Urothelium cell line (cell line): ENCODE measurements around the gene FAM234A.

ENCODE experiments used
- DNase-seq: peaks from one replicate; pipeline ENCODE4 v3.0.0; 2011; ENCODE audit warnings: low spot score, mixed read lengths
- FAIRE-seq: peaks from 2 replicates; lab custom pipeline; 2011; peaks lifted over from hg19 to GRCh38; lab: Jason Lieb, UNC

Gene FAM234A

DNA sequence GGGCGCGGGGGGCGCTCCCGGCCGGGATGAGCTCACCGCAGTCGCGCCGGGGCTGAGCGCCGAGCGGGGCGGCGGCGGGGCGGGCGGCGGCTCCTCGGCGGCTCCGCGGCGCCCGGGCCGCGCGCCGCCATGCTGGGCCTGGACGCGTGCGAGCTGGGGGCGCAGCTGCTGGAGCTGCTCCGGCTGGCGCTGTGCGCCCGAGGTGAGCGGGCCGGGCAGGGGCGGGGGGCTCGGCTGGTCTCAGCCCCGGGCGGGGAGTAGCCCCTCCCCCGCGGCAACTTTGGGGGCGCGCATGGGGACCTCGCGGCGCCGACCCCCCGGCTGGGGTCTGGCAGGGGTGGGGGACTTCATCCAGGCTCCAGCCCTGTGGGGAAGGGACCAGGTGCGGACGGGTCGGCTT is 45.9 kb downstream of the FAM234A start, which contains the start of gene ARHGDIG:
TSS of gene ARHGDIG (plus strand) at position 40 of the 400 bp plus-strand sequence. CDS start at position 130, 90 bp downstream.
- no peak for DNase-seq
- FAIRE-seq = no peak

DNA sequence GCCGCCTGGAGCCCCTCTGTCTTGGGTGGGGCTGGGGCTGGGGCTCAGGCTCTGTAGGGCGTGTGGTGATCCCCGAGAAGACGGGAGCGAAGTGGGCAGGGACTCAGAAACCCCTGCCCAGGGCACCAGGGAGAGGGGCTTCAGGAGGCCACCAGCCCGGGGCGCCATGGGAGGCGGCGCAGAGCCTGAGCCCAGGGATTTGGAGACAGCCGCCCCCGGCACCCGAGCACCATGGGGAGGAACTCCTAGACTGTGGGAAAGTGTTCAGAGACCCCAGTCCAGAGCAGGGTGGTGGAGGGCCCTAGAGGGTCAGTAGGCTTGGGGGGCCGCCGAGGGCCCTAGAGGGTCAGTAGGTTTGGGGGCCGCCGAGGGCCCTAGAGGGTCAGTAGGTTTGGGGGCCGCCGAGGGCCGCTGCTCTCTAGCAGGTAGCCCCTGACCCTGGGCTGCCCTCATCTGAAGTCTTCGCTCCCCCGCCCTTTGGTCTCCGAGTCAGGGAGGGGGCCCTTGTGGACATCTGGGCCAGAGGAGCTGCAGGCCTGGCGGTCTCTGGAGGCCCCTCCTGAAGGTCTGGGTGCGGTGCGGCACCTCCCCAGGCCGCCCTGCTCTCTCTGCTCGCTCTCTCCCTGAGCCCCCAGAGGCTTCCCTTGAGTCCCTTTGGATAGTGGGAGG is 46.5 kb downstream of the FAM234A start:
- no peak for FAIRE-seq
- DNase-seq = no peak

DNA sequence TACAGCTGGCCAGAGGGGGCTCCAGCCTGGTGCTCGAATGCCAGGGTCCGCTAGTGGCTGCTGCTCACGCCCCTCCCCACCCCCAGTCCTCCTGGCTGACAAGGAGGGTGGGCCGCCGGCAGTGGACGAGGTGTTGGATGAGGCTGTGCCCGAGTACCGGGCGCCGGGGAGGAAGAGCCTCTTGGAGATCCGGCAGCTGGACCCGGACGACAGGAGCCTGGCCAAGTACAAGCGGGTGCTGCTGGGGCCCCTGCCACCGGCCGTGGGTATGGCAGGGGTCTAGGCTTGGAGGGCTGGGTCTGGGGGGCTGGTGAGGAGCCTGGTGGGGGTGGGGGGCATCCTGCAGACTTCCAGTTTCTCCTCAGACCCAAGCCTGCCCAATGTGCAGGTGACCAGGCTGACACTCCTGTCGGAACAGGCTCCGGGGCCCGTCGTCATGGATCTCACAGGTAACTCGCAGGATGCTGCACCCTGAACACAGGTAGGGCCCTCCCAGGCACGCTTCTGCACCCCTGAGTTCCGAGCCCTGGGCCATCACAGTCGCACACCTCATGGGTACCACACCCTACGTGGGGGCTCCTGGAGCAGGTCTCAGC is 47.1 kb downstream of the FAM234A start:
- no peak for DNase-seq
- FAIRE-seq = no peak

DNA sequence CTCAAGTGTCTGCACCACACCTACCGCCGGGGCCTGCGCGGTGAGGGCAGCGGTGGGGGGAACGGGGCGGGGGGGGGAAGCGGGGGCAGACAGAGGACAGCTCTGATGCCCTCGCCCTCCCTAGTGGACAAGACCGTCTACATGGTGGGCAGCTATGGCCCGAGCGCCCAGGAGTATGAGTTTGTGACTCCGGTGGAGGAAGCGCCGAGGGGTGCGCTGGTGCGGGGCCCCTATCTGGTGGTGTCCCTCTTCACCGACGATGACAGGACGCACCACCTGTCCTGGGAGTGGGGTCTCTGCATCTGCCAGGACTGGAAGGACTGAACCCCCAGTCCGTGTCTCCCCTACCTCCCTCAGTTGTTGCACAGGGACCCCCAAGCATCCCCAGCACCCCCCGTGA is 47.9 kb downstream of the FAM234A start:
- DNase-seq (no peak), FAIRE-seq (no peak)

DNA sequence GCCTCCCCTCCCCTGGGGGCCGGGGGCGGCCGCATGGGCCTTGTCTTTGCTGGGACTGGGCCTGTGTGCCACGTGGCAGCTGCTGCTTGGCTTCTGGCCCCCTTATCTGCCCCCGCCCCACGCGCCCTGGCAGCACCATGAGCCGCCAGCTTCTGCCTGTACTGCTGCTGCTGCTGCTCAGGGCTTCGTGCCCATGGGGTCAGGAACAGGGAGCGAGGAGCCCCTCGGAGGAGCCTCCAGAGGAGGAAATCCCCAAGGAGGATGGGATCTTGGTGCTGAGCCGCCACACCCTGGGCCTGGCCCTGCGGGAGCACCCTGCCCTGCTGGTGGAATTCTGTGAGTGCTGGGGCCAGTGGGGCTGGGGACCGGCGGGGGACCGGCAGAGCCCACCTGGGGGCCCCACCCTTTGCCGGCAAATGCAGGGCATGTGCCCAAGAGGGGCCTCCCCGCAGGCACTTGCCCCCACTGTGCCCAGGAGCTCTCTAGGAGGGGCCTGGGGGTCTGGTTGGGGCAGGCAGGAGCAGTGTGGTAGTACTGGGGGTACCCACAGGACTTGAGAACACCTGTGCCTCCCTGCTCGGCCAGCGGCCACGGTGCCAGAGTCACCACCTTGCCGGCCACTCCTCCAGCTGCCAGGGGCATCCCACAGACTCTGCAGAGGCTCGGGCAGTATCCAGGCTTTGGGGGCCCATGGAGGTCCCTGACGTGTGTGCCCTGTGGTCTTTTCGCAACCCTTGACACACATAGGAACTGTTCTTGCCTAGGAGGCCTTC is 48.6 kb downstream of the FAM234A start, which contains the start of gene PDIA2:
TSS of gene PDIA2 (plus strand) at position 132 of the 773 bp plus-strand sequence. CDS start at position 138, 6 bp downstream.
- FAIRE-seq (no peak), DNase-seq (no peak)

DNA sequence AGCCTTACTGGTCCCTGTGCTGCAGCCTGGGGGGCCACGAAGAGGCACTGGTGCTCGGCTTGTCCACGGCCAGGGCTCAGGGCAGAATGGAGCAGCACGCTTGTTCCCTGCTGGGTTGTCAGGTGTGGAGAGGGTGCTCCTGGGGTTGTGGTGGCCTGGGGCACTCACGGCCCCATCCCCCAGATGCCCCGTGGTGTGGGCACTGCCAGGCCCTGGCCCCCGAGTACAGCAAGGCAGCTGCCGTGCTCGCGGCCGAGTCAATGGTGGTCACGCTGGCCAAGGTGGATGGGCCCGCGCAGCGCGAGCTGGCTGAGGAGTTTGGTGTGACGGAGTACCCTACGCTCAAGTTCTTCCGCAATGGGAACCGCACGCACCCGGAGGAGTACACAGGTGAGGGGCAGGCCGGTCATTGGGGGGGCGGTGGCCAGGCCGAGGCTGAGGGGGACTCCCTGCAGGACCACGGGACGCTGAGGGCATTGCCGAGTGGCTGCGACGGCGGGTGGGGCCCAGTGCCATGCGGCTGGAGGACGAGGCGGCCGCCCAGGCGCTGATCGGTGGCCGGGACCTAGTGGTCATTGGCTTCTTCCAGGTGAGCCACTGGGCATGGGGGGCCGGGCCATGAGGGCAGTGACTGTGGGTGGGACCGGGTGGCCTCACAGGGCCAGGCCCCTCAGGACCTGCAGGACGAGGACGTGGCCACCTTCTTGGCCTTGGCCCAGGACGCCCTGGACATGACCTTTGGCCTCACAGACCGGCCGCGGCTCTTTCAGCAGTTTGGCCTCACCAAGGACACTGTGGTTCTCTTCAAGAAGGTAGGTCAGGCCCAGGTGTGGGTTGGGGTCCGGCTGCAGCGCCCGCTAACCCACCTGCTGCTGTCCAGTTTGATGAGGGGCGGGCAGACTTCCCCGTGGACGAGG is 49.8 kb downstream of the FAM234A start:
- no peak for DNase-seq
- no peak for FAIRE-seq

DNA sequence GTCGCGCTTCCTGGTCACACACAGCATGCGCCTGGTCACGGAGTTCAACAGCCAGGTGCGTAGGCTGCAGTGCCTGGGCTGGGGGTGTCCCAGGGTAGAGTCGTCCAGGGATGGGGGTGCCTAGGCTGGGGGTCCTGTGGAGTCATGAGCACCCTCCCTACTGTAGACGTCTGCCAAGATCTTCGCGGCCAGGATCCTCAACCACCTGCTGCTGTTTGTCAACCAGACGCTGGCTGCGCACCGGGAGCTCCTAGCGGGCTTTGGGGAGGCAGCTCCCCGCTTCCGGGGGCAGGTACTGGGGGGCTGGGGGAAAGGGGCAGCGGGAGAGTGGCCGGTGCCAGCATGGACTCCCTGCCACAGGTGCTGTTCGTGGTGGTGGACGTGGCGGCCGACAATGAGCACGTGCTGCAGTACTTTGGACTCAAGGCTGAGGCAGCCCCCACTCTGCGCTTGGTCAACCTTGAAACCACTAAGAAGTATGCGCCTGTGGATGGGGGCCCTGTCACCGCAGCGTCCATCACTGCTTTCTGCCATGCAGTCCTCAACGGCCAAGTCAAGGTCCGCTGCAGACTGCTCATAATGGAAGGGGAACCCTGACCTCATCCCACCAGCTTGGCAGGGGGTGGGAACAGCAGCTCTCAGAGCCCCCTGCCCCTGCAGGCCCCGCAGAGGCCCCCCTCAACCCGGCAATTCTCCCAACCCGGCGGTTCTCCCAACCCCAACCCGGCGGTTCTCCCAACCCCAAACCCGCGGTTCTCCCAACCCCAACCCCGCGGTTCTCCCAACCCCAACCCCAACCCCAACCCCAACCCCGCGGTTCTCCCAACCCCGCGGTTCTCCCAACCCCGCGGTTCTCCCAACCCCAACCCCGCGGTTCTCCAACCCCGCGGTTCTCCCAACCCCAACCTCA is 50.8 kb downstream of the FAM234A start:
- DNase-seq (no peak), FAIRE-seq (no peak)

DNA sequence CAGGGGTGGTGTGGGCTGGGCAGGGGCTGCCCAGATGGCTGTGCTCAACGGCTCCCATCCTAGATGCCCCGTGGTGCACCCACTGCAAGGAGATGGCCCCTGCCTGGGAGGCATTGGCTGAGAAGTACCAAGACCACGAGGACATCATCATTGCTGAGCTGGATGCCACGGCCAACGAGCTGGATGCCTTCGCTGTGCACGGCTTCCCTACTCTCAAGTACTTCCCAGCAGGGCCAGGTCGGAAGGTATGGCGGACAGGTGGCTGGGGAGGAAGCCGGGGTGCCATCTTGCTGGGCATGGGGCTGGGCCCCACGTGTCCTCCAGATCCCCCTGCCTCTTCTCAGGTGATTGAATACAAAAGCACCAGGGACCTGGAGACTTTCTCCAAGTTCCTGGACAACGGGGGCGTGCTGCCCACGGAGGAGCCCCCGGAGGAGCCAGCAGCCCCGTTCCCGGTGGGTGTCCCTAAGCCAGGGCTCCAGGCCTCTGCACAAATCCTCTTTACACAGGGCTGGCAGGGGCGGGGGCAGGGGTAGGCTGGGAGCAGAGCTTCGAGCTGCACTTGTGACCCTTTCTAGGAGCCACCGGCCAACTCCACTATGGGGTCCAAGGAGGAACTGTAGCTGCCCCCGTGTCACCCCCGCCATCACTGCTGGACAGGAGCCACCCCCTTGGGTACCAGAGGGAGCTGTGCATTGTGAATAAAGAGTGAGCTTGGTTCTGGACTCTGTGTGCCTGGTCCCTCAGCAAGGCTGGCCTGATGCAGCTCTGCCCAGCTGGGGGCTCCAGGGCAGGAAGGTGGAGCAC is 52.1 kb downstream of the FAM234A start:
- DNase-seq = no peak
- FAIRE-seq = no peak

DNA sequence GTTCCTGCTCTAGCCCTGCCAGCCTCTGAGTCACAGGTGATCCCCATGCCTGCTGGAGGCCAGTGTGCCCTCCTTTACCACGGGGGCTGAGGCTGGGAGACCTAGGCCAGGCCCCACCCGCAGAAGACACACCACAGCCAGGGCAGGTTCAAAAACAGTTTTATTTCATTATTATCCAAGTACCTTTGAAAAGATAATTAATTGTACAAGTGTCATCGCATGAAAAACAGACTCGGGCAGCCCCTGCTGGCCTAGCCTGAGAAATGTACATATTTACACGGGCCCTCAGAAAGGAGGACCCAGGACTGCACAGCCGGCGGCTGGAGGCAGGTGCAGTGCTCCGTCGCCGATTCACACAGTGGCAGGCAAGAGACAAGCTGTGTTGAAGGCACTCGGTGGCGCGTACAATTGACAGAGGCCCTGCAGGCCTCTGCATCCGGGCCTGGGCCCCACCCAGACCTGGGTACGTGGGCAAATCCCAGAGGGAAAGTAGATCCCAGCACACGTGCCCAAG is 52.7 kb downstream of the FAM234A start:
- DNase-seq = no peak
- FAIRE-seq = no peak

DNA sequence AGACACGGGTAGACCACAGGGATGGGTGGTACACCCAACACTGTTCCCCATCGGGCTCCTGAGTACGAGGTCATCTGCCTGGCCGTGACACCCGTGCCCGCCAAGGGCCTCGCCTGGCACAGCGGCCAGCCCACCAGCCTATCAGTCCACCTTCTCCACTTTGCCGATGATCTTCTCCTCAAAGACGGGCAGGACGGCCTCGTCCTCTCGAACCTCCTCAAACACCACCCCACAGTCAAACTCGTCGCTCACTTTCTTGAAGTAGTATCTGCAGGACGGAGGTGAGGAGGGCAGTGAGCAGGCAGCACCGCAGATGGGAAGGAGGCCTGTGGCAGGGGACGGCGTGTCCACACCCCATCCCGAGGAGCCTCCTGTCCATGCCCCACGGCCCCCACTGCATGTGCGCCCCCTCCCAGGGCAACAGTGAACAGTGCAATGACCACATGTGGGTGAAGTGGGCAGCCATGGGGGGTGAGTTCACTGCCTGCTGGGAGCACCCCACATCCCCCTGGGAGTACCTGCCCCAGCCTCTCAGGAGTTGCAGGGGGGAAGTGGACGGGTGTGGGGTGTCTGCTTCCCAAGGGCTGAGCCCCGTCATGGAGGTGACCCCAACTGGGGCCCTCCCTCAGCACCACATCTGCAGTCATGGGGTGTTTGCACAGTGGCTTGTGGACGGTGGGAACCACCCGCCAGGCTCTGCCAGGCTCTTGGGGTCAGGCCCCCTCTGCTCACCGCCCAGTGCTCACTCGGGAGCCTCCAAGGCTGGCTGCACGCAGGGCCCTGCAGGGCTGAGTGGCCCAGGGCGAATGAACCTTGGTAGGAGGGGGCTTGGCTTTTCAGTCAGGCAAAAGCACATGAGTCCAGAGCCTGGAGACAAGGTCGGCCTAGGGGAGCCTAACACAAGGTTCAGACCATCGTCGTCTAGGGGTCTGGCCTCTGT is 53.6 kb downstream of the FAM234A start:
- DNase-seq = no peak
- no peak for FAIRE-seq

DNA sequence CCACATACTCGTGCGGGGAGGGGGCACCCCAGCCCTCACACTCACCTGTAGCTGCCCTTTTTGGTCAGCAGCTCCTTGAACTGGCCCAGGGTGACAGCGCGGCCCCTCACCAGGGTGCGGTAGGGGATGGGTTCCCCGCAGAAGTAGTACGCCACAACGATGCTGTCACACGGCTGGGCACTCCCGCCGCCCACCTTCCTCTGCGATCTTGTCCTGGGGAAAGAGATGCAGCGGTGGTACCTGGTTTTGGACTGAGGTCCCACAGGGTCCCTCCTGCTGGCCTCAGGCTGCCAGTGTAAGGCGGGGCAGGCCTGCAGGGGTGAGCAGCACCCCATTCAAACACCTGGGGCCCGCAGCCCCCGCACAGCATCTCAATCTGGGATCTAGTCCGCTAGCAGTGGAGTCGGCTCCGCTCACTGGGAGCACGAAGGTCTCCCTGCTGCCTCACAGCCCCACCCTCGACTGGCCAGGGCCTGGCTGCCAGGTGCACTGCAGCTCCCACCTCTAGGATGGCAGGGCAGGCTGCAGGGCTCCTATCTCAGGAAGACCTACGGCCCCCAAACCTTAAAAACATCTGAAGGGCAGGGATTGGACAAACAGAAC is 54.9 kb downstream of the FAM234A start:
- no peak for FAIRE-seq
- DNase-seq = no peak

DNA sequence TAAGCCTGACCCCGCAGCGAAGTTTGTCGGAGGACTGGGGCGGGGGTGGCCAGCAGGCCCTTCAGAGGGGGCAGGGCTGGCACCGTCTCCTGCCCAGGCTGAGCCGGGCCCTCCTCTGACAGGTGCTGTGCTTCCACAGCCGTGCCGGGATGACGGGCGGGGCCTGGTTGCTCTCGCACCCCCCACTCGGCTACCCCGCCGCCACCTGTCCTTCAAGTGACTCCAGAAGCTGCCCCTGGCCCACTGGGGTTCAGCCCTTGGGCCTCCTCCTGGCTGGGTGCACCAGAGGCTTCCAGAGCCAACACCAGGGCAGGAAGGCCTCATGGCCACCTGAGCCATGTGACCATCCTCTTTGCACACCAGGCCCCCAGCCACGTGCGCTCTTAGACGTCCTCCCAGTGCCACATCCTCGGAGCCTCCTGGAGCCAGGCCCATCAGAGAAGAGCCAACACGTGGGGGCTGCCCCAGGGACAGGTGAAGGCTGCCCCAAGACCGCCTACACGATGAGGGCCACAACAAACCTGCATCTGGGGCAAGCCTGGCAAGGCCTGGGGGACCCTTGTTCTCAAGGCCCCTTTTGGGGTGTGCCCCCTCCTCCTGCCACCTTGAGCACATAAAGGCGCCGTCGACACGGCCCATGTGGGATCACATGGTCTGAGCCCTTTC is 55.5 kb downstream of the FAM234A start:
- DNase-seq (no peak), FAIRE-seq (no peak)

DNA sequence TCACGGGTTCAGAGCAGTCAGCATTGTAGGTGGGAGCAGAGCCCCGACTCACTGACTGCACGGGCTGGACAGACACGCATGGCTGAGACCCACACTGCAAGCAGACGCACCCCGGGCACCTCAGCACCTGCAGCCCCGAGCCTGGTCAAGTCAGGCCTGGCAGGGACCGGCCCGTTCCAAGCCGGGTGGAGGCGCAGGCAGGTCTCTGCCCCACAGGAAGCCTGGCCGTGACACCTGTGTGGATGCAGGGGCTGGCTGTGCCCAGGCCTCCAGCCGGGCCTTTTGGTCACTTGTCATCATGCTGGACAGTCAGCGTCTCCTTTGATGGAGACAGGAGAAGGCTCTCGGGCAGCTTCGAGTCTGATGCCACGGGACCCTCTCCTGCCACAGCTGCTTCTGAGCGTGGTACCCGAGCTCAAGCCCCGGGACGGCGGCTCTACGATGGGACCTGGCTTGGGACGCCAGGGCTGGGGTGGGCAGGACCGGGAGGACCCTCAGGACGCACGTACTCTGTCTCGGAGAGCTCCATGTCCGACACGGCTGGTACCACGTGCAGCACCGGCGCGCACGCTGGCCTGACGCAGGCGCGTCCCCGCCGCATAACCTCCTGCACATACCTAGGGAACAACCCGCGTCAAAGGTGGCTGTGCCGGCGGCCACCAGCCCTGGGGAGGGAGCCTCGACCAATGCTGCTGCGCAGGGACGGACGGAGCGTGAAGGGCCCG is 56.2 kb downstream of the FAM234A start:
- FAIRE-seq (no peak), DNase-seq (no peak)

DNA sequence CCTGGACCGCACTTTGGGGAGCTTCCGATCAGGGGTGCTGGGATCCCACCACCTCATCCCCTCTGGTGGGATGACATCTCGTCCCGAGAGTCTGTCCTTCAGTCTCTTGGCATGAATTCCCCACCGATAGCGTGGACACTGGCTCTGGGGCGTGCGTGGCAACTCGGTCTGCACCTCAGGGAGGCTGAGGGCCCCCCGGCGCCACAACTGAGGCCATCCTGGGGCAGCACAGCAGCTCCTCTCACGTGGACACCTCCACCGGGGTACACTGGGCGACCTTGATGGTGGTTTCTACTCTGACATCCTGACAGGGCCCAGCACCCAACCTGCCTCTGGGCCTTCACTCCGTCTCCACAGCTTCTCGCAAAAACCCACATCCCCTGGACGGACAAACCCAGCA is 56.9 kb downstream of the FAM234A start:
- FAIRE-seq (no peak), DNase-seq (no peak)

DNA sequence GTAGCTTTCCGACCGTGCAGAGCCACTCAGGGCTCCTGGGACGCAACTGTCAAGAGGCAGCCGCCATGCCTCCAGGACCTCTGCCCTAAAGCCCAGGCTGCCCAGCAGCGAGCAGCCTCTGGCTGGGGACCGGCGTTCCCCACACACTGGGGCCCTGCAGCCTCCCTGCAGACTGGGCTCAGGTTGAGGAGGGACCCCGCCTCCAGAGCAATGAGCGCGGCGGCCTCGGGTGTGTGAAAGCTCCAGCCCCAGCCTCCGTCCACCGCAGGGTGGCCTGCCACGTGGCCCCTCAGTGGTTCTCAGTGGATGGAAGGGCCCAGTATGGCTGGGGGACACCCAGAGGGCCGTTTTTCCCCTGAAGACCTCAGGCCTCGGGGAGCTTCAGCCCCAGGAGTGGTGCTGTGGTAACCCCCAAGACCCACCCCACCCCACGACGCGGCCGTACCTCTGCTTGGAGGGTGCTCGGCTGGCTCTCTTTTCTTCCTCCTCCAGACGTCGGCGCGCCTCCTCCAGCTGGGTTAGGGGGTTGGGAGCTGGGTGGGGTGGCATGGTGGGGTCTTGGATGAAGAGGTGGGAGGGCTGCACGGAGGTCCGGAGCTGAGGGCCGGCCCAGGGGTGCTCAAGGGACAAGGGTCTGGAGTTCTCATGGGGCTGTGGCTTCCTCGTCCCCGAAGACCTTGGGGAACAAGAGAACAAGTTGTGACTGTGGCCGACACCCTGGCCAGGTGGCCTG is 58.6 kb downstream of the FAM234A start:
- FAIRE-seq = no peak

More for the DNA sequence above, 58.6 kb downstream of the FAM234A start:
- no peak for DNase-seq
